Stomach (tissue), 9 donors: ENCODE data around the gene COQ10A. TPM values are rescaled to one million over a fixed set of nuclear protein-coding genes. Genes with fewer than 3 reads are reported as not detected.

Source experiments
- DNase-seq, 2 donors: peaks; one replicate each; pipeline versions ENCODE4 v3.0.0 to v3.0.0-alpha.2; 2013 to 2019
- H3K27ac ChIP-seq, 5 donors: fragments of 200-600 bp in 4 of 5; sonication (generic) in 4 of 5; one replicate each; pipeline ENCODE4 v1.5.1; 2013 to 2019; ENCODE audit warnings: mild to moderate bottlenecking in 1 of 5, moderate library complexity in 1 of 5
- H3K27me3 ChIP-seq, 3 donors: fragments of 200-600 bp; sonication (generic); one replicate each; pipeline ENCODE4 v1.5.1; 2017 to 2019; ENCODE audit warnings: mixed run types in 1 of 3
- H3K36me3 ChIP-seq, 4 donors: fragments of 200-600 bp; sonication (generic); 1 replicate in 3 of 4; 2 replicates in 1 of 4; pipeline ENCODE4 v1.5.1; 2016 to 2019
- H3K4me1 ChIP-seq, 4 donors: fragments of 200-600 bp; sonication (generic); one replicate each; pipeline ENCODE4 v1.5.1; 2016 to 2019
- H3K4me3 ChIP-seq, 4 donors: fragments of 200-600 bp; sonication (generic) in 3 of 4; one replicate each; pipeline ENCODE4 v1.5.1; 2016 to 2019; ENCODE audit warnings: mild to moderate bottlenecking in 1 of 4
- H3K9me3 ChIP-seq, 4 donors: fragments of 200-600 bp; sonication (generic); one replicate each; pipeline ENCODE4 v1.5.1; 2016 to 2019
- EP300 ChIP-seq: sonication (generic); formaldehyde crosslinking; IDR thresholded peaks from one replicate; pipeline ENCODE4 v1.6.1; 2017; ENCODE audit warnings: antibody characterized with exemption
- POLR2A ChIP-seq, 4 donors: fragments of 450-650 bp; IDR thresholded peaks; one replicate each; pipeline ENCODE4 v1.6.1; 2016; ENCODE audit warnings: antibody characterized with exemption in 4 of 4, control low read depth in 2 of 4, mild to moderate bottlenecking in 1 of 4, moderate library complexity in 1 of 4
- POLR2AphosphoS5 ChIP-seq, 3 donors: sonication (generic); formaldehyde crosslinking; IDR thresholded peaks; one replicate each; pipeline ENCODE4 v1.6.1; 2016; ENCODE audit warnings: antibody characterized with exemption in 3 of 3
- WGBS, 5 donors: extraction: QIAGEN DNeasy Blood & Tissue Kit in 3 of 5; methylation state at CpG; one replicate each; pipeline versions ENCODE4 v1.1.5 to v1.1.7; 2013 to 2018; 5-methylcytosine and 5-hydroxymethylcytosine counted together
- intact Hi-C: fragments of 100-400 bp; cut with DNase I; formaldehyde crosslinking; loops from one replicate; pipeline ENCODE4 v1.15.1; 2023; ENCODE audit warnings: low total_unique reads
- polyA plus RNA-seq, 3 donors: library from polyadenylated mRNA; stranded (reverse); fragments of 200-250 nt; gene quantifications; one replicate each; pipeline ENCODE4 v1.2.3, GENCODE V29; 2013
- total RNA-seq, 5 donors: library from RNA; depleted of rRNA; stranded (reverse); fragments of >200 nt; gene quantifications; one replicate each; pipeline versions ENCODE4 v1.1.0 to v1.2.3, GENCODE V29; 2014 to 2016
- TF ChIP-seq, protein P1 (sequence below), 7 experiments: fragments of 450-650 bp in 4 of 7; fragments of 200-600 bp in 3 of 7; sonication (generic) in 3 of 7; IDR thresholded peaks; one replicate each; pipeline ENCODE4 v1.5.1; 2016 to 2019; ENCODE audit warnings: antibody characterized with exemption in 7 of 7, control low read depth in 2 of 7, mild to moderate bottlenecking in 1 of 7
- donor health status: healthy with polysubstance abuse.
- donor health status: Bipolar disorder and iron deficiency.
- donor health status: healthy.

Gene COQ10A
- total and polyA plus RNA-seq, 8 donors, result 4.4 to 86.4 (median 9.0) TPM

DNA sequence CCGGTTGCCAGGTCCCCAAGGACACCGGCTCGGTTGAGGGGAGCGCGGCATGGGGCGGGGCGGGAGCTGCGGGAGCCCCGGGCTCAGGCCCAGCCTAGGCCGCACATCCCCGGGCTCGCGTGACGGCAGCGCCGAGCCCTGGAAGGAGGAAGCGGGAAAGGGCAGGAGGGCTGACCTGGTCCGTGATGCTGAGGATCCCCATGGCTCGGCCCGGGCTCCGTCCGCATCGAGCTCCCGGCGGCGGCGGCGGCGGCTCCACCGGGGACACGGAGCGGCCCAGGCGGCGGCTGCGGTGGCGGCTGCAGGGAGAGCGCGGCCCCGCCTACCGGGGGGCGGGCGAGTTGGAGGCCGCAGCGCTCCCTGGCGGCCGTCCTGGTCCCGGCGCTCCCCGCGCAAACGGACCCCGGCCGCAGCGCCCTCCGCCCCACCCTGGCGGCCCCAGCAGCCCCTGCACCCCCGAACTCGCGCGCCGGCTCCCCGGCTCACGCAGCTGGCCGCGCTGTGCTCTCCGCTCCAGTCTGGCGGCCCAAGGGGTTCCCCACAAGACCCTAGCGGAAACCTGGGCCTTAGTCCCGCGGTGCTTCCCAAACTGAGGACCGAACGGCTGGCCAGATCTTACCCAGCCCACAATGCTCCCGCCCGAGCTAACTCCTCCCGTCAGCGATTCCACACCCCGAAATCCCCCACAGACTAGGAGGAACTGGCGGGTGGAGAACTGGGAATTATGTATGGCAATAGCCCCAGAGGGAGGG, 8.5 kb upstream of the COQ10A start, which contains the start of gene ANKRD52:
ANKRD52 (minus strand) TSS at position 317 of the 752 bp plus-strand sequence; CDS start at position 202, 115 bp downstream.
- H3K27ac ChIP-seq, result peak within 1 kb of the TSS; percentile 83 to 91 (median 88)
- 0 to 1% (median 0%) methylated on average over 11 to 78 of the region's 78 CpGs for WGBS, 5 donors
- peaks cover 16 to 31% (median 28%) of the 10 kb centered on the region in 4 donors for H3K4me1 ChIP-seq
- no peaks in the 10 kb centered on the region for H3K27me3 ChIP-seq
- TF ChIP-seq POLR2AphosphoS5 (IDR thresholded peaks at IDR 0.05) (peak in 1 of 3 donors; percentile 14), POLR2A (IDR thresholded peaks at IDR 0.05) (no peak), EP300 (no peak)
- TF ChIP-seq, protein P1, sequence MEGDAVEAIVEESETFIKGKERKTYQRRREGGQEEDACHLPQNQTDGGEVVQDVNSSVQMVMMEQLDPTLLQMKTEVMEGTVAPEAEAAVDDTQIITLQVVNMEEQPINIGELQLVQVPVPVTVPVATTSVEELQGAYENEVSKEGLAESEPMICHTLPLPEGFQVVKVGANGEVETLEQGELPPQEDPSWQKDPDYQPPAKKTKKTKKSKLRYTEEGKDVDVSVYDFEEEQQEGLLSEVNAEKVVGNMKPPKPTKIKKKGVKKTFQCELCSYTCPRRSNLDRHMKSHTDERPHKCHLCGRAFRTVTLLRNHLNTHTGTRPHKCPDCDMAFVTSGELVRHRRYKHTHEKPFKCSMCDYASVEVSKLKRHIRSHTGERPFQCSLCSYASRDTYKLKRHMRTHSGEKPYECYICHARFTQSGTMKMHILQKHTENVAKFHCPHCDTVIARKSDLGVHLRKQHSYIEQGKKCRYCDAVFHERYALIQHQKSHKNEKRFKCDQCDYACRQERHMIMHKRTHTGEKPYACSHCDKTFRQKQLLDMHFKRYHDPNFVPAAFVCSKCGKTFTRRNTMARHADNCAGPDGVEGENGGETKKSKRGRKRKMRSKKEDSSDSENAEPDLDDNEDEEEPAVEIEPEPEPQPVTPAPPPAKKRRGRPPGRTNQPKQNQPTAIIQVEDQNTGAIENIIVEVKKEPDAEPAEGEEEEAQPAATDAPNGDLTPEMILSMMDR (IDR thresholded peaks at IDR 0.05), result peak in 5 of 7 experiments; percentile 14 to 91 (median 58)
- H3K36me3 ChIP-seq, result peaks cover 27 to 32% (median 30%) of the 10 kb centered on the region in 4 donors
- no peaks in the 10 kb centered on the region for H3K9me3 ChIP-seq
- peak; percentile 78 to 95 for DNase-seq
- H3K4me3 ChIP-seq, result peak within 1 kb of the TSS; percentile 79 to 98 (median 95)
- intact Hi-C loops, result no loop called here

DNA sequence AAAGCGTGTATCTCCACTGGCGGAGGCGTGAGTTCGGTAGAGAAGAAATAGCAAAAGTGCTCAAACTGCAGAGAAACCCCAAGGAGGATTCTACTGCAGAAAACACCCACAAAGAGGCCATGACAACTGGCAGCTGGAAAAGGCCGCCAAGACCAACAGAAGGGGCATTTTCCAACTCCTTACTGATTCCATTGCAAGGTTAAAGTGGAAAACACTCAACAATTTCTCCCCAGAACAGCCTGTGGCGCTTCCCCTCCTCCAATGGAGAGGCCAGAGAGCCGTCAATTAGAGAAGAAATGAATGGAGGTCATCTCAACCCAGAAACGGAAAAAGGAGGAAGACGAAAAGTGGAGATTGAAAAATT, 7.9 kb upstream of the COQ10A start:
- no peaks in the 10 kb centered on the region for H3K27me3 ChIP-seq
- H3K27ac ChIP-seq, result peak overlapping the region; percentile 83 to 91 (median 88)
- H3K36me3 ChIP-seq, result peaks cover 21 to 26% (median 24%) of the 10 kb centered on the region in 4 donors
- intact Hi-C loops, result no loop called here
- H3K4me3 ChIP-seq, result peak overlapping the region; percentile 79 to 98 (median 95)
- no peak for DNase-seq
- peaks cover 16 to 31% (median 28%) of the 10 kb centered on the region in 4 donors for H3K4me1 ChIP-seq
- H3K9me3 ChIP-seq, result no peaks in the 10 kb centered on the region
- TF ChIP-seq POLR2A (IDR thresholded peaks at IDR 0.05), result no peak
- no peak for TF ChIP-seq POLR2AphosphoS5 (IDR thresholded peaks at IDR 0.05)
- TF ChIP-seq EP300, result no peak
- TF ChIP-seq, protein P1 (IDR thresholded peaks at IDR 0.05), result peak in 1 of 7 experiments; percentile 4
- WGBS, 5 donors, result 9 to 16% (median 13%) methylated on average over 9 of the region's 9 CpGs

DNA sequence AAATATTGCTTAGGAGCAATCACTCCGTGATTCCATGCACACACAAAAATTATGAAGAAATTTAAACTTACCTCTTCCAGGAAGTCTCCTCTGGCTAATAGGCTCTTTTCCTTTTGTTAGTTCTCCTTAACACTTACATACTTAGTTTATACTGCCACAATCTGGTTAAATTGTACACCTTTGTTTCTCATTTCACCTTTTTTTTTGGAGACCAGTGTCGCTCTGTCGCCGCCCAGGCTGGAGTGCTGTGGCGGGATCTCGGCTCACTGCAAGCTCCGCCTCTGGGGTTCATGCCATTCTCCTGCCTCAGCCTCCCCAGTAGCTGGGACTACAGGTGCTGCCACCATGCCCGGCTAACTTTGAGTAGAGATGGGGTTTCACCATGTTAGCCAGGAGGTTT, 6.4 kb upstream of the COQ10A start:
- Histone ChIP-seq H3K27me3 (no peaks in the 10 kb centered on the region), H3K9me3 (no peaks in the 10 kb centered on the region), H3K36me3 (peaks cover 7 to 11% (median 9%) of the 10 kb centered on the region in 4 donors), H3K4me1 (peaks cover 16 to 31% (median 28%) of the 10 kb centered on the region in 4 donors), H3K4me3 (no peak overlapping the region), H3K27ac (no peak overlapping the region)
- 86 to 95% (median 91%) methylated on average over 8 of the region's 8 CpGs for WGBS, 5 donors
- no peak for DNase-seq
- TF ChIP-seq EP300 (no peak), POLR2AphosphoS5 (IDR thresholded peaks at IDR 0.05) (no peak), POLR2A (IDR thresholded peaks at IDR 0.05) (no peak)
- TF ChIP-seq, protein P1 (IDR thresholded peaks at IDR 0.05), result no peak
- intact Hi-C loops, result no loop called here

DNA sequence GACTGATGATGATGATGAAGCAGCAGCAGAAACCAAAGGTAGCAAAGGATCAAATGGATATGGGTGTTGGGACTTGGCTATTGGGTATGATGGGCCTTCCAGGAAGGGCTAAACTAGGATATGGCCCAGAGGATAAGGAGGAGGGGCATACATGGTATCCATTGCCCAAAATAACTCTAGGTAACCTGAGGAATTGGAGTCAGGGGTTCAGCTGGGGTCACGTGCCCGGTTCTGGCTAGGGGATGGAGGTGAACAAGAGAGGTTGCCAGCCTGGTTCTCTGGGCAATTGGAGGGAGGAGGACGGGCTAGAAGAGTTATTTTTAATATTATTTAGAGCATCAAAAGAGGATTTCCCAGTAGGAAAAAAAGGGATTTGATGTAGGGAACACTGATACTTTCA, 5.8 kb upstream of the COQ10A start:
- peaks cover 16 to 31% (median 27%) of the 10 kb centered on the region in 4 donors for H3K4me1 ChIP-seq
- DNase-seq, result no peak
- 81 to 97% (median 89%) methylated on average over 3 of the region's 3 CpGs for WGBS, 5 donors
- no peaks in the 10 kb centered on the region for H3K9me3 ChIP-seq
- TF ChIP-seq EP300 (no peak), POLR2A (IDR thresholded peaks at IDR 0.05) (no peak), POLR2AphosphoS5 (IDR thresholded peaks at IDR 0.05) (no peak)
- TF ChIP-seq, protein P1 (IDR thresholded peaks at IDR 0.05), result no peak
- intact Hi-C loops, result no loop called here
- no peak overlapping the region for H3K27ac ChIP-seq
- peaks cover 1 to 5% (median 3%) of the 10 kb centered on the region in 4 donors for H3K36me3 ChIP-seq
- H3K27me3 ChIP-seq, result no peaks in the 10 kb centered on the region
- no peak overlapping the region for H3K4me3 ChIP-seq
